Hippocampal formation (tissue), 2 donors: ENCODE data around the gene PLSCR1.

Experiments
- DNase-seq, 2 donors: peaks; one replicate each; lab custom pipeline; 2025; lab: John Stamatoyannopoulos, UW

Gene PLSCR1

GRCh38 chr3:146472611-146473010 lies 71.8 kb downstream of the PLSCR1 start:
- no peak for DNase-seq

GRCh38 chr3:146471012-146471411 lies 73.4 kb downstream of the PLSCR1 start:
- DNase-seq, result no peak

DNA sequence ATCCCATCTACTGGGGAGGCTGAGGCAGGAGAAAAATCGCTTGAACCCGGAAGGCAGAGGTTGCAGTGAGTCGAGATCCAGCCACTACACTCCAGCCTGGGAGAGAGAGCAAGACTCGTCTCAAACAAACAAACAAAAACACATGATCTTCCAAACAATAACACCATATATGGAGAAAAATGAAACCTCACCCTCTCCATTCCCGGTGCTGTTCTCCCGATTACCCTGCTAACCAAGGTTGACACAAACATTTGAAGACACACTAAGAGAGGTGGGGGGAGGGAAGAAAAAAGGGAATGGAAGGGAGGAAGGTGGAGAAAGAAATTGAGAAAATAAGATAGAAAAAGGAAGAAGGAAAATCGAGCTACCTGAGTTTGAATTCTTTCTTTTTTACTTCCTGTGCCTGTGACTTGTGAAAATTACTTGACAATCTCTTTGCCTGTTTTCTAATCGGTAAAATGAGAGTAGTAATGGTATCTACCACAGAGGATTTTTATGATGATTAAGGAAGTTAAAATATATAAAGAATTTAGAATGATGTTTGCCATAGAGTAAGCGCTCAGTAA lies 73.9 kb downstream of the PLSCR1 start:
- DNase-seq, result no peak

DNA sequence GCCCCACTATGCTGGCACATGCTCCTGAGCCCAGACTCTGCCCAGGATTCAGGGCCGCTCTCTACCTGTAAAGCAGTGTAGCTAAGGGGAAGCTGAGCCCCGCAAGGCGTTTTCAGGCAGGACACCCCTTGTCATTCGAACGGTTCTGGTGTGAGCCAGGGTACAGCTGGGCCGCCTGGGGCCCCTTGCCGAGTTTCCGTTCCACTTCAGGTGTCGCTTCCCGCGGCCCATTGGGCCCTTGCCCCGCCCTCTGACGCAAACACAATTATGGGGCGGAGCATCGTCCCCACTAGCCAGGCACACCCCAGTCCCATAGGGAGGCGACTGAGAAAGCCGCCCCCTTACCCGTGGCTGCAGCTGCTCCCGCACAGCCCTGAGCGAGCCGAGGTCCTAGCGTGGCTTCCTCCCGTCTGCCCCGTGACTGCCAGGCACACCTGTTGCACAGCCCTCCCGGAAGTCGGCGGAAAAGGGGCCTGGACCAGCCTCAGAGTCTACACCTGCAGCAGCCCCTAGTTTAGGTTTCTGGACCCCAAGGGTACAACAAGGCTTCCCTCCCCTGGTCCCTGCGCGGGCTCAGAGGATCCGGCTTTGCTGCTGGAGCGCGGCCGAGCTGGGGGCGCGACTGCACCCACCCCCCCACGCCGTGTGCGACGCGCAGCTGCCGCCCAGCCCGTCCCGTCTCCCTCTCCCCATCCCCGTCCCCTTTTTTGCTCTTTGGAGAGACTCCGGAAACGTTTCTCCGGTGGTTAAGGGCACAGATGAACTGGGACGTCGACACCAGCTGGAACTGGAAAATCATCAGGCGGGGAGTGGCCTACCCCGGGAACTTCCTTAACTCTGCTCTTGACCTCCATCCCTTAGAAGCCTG lies 75.0 kb downstream of the PLSCR1 start, which contains the start of gene PLSCR2:
Gene PLSCR2 (minus strand): TSS at position 412 of the 868 bp plus-strand sequence. CDS start 9,657 bp downstream, outside the sequence.
- DNase-seq, result peak in 1 of 2 donors; percentile 1

- DNase-seq, result no peak
These were observed 75.7 kb downstream of the PLSCR1 start for GRCh38 chr3:146468671-146469149.

DNA sequence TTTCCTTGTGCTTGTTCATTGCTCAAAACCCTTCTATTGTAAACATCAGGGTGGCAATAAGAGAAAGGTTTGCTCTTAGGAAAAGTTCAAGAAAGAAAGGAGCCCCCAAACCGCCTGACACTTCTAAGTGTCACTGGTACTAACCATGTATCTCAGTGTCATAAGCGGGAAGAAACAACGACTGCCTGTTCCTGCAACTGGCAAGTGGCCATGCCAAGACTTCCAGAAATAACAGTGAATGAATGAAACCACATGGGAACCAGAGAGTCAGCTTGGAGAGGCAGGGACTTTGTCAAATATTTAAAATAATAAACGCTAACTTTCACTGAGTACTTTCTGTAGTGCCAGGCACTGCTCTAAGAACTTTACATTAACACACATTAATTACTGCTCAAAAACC lies 76.2 kb downstream of the PLSCR1 start:
- DNase-seq, result no peak

- DNase-seq, result no peak
These were observed 77.8 kb downstream of the PLSCR1 start for GRCh38 chr3:146466604-146467003.

DNA sequence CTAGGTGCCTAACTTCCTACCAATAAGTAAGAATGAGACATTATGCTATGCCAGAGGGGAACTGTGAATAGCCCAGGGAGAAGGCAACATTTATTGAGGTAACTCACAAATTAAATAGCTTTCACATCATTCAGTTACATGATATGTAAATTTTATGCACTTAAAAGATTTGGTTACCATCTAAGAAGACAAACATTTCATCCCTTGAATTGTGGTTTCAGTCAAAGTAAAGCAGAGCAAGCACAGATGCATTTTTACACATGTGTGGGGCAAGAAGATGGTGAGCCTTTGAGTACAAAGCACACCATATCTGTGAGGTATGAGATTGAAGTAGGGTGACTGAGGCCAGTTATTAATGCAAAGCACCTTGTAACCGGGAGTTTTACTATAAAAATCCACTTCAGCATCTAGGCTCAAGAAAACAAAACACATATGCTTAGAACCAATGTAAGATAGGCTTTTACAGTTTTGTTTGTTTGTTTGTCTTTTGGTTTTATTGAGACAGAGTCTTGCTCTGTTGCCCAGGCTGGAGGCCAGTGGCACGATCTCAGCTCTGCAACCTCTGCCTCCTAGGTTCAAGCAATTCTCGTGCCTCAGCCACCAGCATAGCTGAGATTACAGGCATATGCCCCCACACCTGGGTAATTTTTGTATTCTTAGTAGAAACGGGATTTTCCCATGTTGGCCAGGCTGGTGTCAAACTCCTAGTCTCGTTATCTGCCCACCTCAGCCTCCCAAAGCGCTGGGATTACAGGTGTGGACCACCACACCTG lies 78.5 kb downstream of the PLSCR1 start:
- DNase-seq, result no peak
